ENCODE results near the gene TGM5. TPM values are rescaled to one million over a fixed set of nuclear protein-coding genes. Genes with fewer than 3 reads are reported as not detected.

The TGM5 gene
- total and polyA plus RNA-seq, 7 experiments from 2014 or later, result 0.27 TPM; not detected in 6

DNA sequence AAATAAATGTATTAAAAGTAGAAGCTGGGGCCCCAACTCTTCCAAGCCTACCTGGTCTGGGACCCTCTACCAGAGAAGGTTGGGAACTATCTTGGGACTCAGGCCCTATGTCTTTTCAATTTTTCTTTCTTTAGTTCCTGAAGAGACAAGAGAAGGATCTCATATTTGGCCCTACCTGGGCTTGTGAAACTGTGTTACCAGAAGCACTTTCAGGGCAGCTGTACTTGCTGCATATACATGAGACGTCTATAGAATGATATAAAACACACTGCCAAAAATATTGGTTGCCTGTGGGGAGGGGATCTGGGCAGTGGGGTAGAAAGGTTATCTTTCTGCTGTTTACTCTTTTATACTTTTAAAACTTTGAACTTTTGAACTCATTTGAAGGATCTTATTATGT lies 45.3 kb downstream of the TGM5 start:
- no peak overlapping the region for H3K4me3 Mint-ChIP-seq
- no peaks in the 10 kb centered on the region for H3K36me3 Mint-ChIP-seq
- H3K4me1 Mint-ChIP-seq, result peaks cover 1 to 13% (median 7%) of the 10 kb centered on the region in 7 donors
- ATAC-seq (no peak), DNase-seq (no peak)
- Histone ChIP-seq H3K27me3 (ENCODE audit: control insufficient read depth in 2 of 2, insufficient read depth in 2 of 2, low read length in 2 of 2) (no peaks in the 10 kb centered on the region), H3K9me3 (ENCODE audit: control insufficient read depth in 2 of 3, low read length in 3 of 3) (no peaks in the 10 kb centered on the region), H3K4me3 (ENCODE audit: low read length) (no peak overlapping the region), H3K27ac (ENCODE audit: low read depth, low read length) (no peak overlapping the region), H3K36me3 (ENCODE audit: control insufficient read depth in 2 of 3, insufficient read depth in 3 of 3, low read length in 3 of 3) (no peaks in the 10 kb centered on the region), H3K4me1 (ENCODE audit: control insufficient read depth in 2 of 2, insufficient read depth in 2 of 2, low read length in 2 of 2) (no peaks in the 10 kb centered on the region)
- intact Hi-C loops (cut with micrococcal nuclease), result loop anchor here in 1 of 2 donors (10.0 kb wide), 1 partner anchor 293 kb away; the partner anchor contains the start of gene MAP1A
- peaks cover 7 to 26% (median 15%) of the 10 kb centered on the region in 5 donors for H3K27me3 Mint-ChIP-seq
- no peak overlapping the region for H3K27ac Mint-ChIP-seq
- ChIA-PET POLR2A (no interaction called here), CTCF (no interaction called here)
- peaks cover 0 to 1% (median 0%) of the 10 kb centered on the region in 11 donors for H3K9me3 Mint-ChIP-seq

DNA sequence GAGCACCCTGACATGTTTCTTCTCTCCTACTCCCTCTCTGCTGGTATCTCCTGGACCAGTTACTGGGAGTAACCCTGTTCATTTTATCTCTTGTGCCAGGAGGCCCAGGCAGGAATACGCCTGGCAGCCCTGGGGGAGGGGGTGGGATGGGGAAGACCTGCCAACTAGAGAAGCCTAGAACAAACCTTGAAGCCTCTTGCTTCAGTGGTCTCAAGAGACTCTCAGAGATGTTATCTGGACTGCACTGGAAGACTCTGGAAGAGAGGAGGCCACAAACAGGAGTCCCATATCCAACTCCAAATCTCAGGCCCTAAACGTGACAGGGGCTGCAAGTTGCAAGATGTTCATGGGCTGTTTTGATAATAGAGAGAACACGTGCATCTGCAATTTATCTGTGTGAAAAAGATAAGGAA lies 45.7 kb downstream of the TGM5 start, which contains the start of gene EPB42:
Gene EPB42 (minus strand): TSS at position 28 of the 413 bp plus-strand sequence. CDS start 193 bp downstream, outside the sequence.
- no peak for DNase-seq
- no peaks in the 10 kb centered on the region for H3K4me1 ChIP-seq (ENCODE audit: control insufficient read depth in 2 of 2, insufficient read depth in 2 of 2, low read length in 2 of 2)
- peaks cover 0 to 1% (median 0%) of the 10 kb centered on the region in 11 donors for H3K9me3 Mint-ChIP-seq
- intact Hi-C loops (cut with micrococcal nuclease), result loop anchor here in 1 of 2 donors (10.0 kb wide), 1 partner anchor 294 kb away; the partner anchor contains the start of gene MAP1A
- H3K27ac Mint-ChIP-seq, result peak within 1 kb of the TSS in 1 of 9 donors; percentile 35
- H3K4me3 Mint-ChIP-seq, result no peak within 1 kb of the TSS
- peaks cover 7 to 26% (median 13%) of the 10 kb centered on the region in 5 donors for H3K27me3 Mint-ChIP-seq
- no peak within 1 kb of the TSS for H3K4me3 ChIP-seq (ENCODE audit: low read length)
- H3K9me3 ChIP-seq (ENCODE audit: control insufficient read depth in 2 of 3, low read length in 3 of 3), result no peaks in the 10 kb centered on the region
- ATAC-seq, result no peak
- ChIA-PET CTCF (no interaction called here), POLR2A (no interaction called here)
- no peak within 1 kb of the TSS for H3K27ac ChIP-seq (ENCODE audit: low read depth, low read length)
- no peaks in the 10 kb centered on the region for H3K36me3 Mint-ChIP-seq
- peaks cover 1 to 12% (median 7%) of the 10 kb centered on the region in 7 donors for H3K4me1 Mint-ChIP-seq
- H3K36me3 ChIP-seq (ENCODE audit: control insufficient read depth in 2 of 3, insufficient read depth in 3 of 3, low read length in 3 of 3), result no peaks in the 10 kb centered on the region
- no peaks in the 10 kb centered on the region for H3K27me3 ChIP-seq (ENCODE audit: control insufficient read depth in 2 of 2, insufficient read depth in 2 of 2, low read length in 2 of 2)

DNA sequence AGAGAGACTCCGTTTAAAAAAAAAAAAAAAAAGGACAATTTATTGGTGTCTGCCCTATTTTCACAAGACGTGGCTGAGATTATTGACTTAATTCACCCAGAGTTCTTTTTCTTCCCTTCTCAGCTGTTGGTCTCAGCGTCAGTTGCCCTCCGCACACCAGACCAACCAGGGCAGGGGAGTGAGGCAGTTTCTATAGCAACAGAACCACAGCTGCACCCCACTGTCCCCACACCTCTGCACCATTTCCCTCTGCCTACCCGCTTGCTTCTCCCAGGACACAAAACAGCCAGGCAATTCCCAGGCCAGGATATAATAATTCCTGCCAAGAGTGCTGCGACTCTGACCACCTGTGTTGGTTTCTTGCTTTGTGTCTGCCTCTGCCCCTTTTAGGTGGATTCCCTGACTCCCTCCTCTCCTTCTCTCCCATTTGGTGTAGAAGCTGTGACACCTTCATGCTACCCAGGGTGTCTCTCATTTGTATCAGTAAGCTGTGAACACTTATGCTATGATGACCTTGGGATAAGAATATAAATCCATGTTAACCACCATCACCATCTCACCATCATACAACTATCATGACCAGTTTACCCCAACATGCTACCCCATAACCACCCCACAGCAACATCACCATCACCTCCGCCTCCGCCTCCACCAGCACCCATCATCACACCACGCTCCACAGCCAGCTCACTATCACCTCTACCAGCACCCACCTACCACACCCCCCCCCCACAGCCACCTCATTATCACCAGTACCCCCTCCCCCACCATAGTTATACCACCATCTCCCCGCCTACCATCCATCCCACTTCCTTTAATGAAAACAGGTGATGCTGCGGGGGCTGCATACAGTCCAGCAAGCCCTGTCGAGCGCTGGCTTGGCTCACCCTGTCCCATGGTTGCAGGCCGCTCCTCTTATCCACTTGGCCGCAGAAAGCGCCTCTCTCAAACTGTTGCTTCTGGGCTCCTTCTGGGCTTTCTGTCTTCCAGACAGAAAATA lies 46.5 kb downstream of the TGM5 start:
- Mint-ChIP-seq H3K9me3 (no peaks in the 10 kb centered on the region), H3K4me3 (no peak overlapping the region), H3K36me3 (no peaks in the 10 kb centered on the region), H3K4me1 (peaks cover 0 to 5% (median 0%) of the 10 kb centered on the region in 7 donors), H3K27ac (peak overlapping the region in 1 of 9 donors; percentile 35), H3K27me3 (peaks cover 0 to 26% (median 7%) of the 10 kb centered on the region in 5 donors)
- DNase-seq (no peak), ATAC-seq (no peak)
- ChIA-PET CTCF (interaction anchor here (0.7 kb wide), 1 partner anchor 53 kb away, joined by 6 read pairs; no protein-coding TSS in a partner anchor), POLR2A (no interaction called here)
- Histone ChIP-seq H3K4me3 (ENCODE audit: low read length) (no peak overlapping the region), H3K27ac (ENCODE audit: low read depth, low read length) (no peak overlapping the region), H3K36me3 (ENCODE audit: control insufficient read depth in 2 of 3, insufficient read depth in 3 of 3, low read length in 3 of 3) (no peaks in the 10 kb centered on the region), H3K4me1 (ENCODE audit: control insufficient read depth in 2 of 2, insufficient read depth in 2 of 2, low read length in 2 of 2) (no peaks in the 10 kb centered on the region), H3K27me3 (ENCODE audit: control insufficient read depth in 2 of 2, insufficient read depth in 2 of 2, low read length in 2 of 2) (no peaks in the 10 kb centered on the region), H3K9me3 (ENCODE audit: control insufficient read depth in 2 of 3, low read length in 3 of 3) (no peaks in the 10 kb centered on the region)
- intact Hi-C loops (cut with micrococcal nuclease), result loop anchor here in 1 of 2 donors (10.0 kb wide), 1 partner anchor 295 kb away; the partner anchor contains the start of gene MAP1A

DNA sequence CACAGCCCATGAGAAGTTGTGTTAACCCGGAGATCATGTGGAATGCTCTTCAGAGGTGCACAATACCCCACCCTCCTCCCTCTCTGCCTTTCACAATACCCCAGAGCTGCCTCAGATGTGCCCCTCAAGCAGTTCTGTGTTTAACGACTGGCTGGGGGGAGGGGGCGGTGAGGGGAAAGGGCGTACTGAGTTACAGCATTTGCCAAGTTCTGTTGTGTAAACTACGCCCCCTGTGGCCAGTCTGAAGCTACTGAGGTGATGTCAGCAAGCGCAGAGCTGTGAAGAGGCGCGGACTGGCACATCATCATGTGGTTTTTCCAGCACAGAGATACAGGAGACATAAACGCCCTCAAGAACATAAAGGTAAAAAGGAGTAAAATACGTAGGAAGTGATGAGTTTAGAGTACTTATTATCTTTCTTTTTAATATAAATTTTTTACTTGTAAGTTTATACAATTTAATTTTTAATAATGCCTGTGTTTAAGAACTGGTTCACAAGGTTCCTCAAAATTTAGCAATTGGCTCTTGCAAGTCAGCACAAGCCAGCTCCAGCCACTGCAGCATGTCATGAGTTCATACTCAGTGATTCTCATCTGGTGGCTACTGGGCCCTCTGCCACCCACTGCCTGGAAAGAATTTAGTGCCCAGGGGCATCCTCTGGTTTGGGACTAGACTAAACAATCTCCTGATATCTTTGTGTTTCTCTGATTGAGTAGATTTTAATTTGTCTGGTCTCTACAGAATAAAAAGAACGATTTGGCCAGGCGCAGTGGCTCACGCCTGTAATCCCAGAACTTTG lies 47.6 kb downstream of the TGM5 start:
- Histone ChIP-seq H3K27me3 (ENCODE audit: control insufficient read depth in 2 of 2, insufficient read depth in 2 of 2, low read length in 2 of 2) (no peaks in the 10 kb centered on the region), H3K4me3 (ENCODE audit: low read length) (no peak overlapping the region), H3K9me3 (ENCODE audit: control insufficient read depth in 2 of 3, low read length in 3 of 3) (no peaks in the 10 kb centered on the region), H3K36me3 (ENCODE audit: control insufficient read depth in 2 of 3, insufficient read depth in 3 of 3, low read length in 3 of 3) (no peaks in the 10 kb centered on the region), H3K27ac (ENCODE audit: low read depth, low read length) (no peak overlapping the region), H3K4me1 (ENCODE audit: control insufficient read depth in 2 of 2, insufficient read depth in 2 of 2, low read length in 2 of 2) (no peaks in the 10 kb centered on the region)
- peaks cover 0 to 23% (median 7%) of the 10 kb centered on the region in 5 donors for H3K27me3 Mint-ChIP-seq
- H3K36me3 Mint-ChIP-seq, result no peaks in the 10 kb centered on the region
- no peak overlapping the region for H3K4me3 Mint-ChIP-seq
- no peak for ATAC-seq
- peaks cover 0 to 1% (median 0%) of the 10 kb centered on the region in 11 donors for H3K9me3 Mint-ChIP-seq
- H3K27ac Mint-ChIP-seq, result no peak overlapping the region
- POLR2A ChIA-PET, result no interaction called here
- intact Hi-C loops (cut with micrococcal nuclease), result no loop called here
- H3K4me1 Mint-ChIP-seq, result peaks cover 0 to 5% (median 0%) of the 10 kb centered on the region in 7 donors
- CTCF ChIA-PET, result interaction anchor here (0.7 kb wide), 1 partner anchor 54 kb away, joined by 6 read pairs; no protein-coding TSS in a partner anchor
- no peak for DNase-seq

DNA sequence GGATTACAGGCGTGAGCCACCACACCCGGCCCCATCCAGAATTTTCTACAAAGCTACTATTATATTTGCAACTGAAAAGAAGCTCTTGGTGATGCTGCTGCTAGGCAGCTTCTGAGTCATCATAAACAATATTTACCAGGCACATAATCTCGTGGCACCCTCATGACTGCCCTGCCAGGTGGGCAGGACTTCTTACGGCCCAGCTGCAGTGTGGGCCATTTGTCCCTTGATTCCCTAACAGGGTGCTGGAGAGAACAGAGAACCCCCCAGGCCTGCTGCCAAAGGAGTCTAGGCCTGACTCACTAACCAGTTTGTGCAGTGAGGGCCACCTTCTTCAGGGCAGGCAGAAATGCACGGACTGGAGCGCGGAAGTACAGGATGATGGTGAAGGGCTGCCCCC lies 50.8 kb downstream of the TGM5 start:
- Mint-ChIP-seq H3K27me3 (peaks cover 0 to 11% (median 8%) of the 10 kb centered on the region in 5 donors), H3K27ac (no peak overlapping the region), H3K36me3 (no peaks in the 10 kb centered on the region), H3K9me3 (peaks cover 0 to 1% (median 0%) of the 10 kb centered on the region in 11 donors), H3K4me3 (no peak overlapping the region), H3K4me1 (peaks cover 0 to 5% (median 0%) of the 10 kb centered on the region in 7 donors)
- Histone ChIP-seq H3K4me3 (ENCODE audit: low read length) (no peak overlapping the region), H3K36me3 (ENCODE audit: control insufficient read depth in 2 of 3, insufficient read depth in 3 of 3, low read length in 3 of 3) (no peaks in the 10 kb centered on the region), H3K4me1 (ENCODE audit: control insufficient read depth in 2 of 2, insufficient read depth in 2 of 2, low read length in 2 of 2) (no peaks in the 10 kb centered on the region), H3K9me3 (ENCODE audit: control insufficient read depth in 2 of 3, low read length in 3 of 3) (no peaks in the 10 kb centered on the region), H3K27me3 (ENCODE audit: control insufficient read depth in 2 of 2, insufficient read depth in 2 of 2, low read length in 2 of 2) (no peaks in the 10 kb centered on the region), H3K27ac (ENCODE audit: low read depth, low read length) (no peak overlapping the region)
- intact Hi-C loops (cut with micrococcal nuclease), result no loop called here
- ATAC-seq (no peak), DNase-seq (no peak)
- POLR2A ChIA-PET, result no interaction called here
- CTCF ChIA-PET, result interaction anchor here (0.7 kb wide), 1 partner anchor 9 kb away, joined by 4 read pairs; no protein-coding TSS in a partner anchor

DNA sequence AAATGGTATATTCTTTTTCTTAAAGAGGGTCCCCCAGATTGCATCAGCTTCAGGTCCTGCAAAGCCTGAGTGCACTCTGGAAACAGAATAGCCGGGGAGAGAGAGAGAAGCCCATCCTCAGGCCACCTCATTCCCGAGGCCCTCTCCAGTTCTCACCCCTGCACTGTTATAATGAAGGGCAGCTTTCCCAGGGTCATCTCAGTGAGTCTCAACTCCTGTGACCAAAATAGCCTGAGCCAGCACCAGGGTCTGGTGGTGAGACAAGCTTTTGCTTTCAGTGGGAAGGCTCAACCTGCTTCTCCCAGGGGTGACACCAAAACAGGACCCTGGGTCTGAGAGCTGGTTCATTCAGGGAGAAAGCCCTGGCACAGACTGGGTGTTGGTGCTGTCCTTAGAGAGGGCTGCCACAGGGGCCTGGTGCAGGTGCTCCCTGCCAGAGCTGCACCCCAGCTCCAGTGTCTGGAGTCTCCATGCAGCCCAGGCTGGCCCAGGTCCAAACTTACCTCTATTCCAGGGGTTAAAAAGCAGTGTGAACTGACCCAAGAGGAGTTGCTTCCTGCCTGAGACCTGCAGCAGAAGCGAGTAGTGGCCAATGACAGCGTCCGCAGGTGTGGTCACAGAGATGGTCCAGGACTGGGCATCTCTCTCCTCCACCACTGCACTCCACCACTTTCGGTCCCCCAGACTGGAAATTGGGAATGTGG lies 52.0 kb downstream of the TGM5 start:
- H3K27ac ChIP-seq (ENCODE audit: low read depth, low read length), result no peak overlapping the region
- ATAC-seq (no peak), DNase-seq (no peak)
- H3K9me3 ChIP-seq (ENCODE audit: control insufficient read depth in 2 of 3, low read length in 3 of 3), result no peaks in the 10 kb centered on the region
- H3K4me3 ChIP-seq (ENCODE audit: low read length), result no peak overlapping the region
- intact Hi-C loops (cut with micrococcal nuclease), result no loop called here
- peaks cover 0 to 15% (median 6%) of the 10 kb centered on the region in 5 donors for H3K27me3 Mint-ChIP-seq
- ChIA-PET POLR2A (no interaction called here), CTCF (no interaction called here)
- peak overlapping the region in 1 of 10 donors; percentile 56 for H3K4me3 Mint-ChIP-seq
- no peaks in the 10 kb centered on the region for H3K36me3 Mint-ChIP-seq
- no peaks in the 10 kb centered on the region for H3K27me3 ChIP-seq (ENCODE audit: control insufficient read depth in 2 of 2, insufficient read depth in 2 of 2, low read length in 2 of 2)
- no peaks in the 10 kb centered on the region for H3K4me1 ChIP-seq (ENCODE audit: control insufficient read depth in 2 of 2, insufficient read depth in 2 of 2, low read length in 2 of 2)
- H3K36me3 ChIP-seq (ENCODE audit: control insufficient read depth in 2 of 3, insufficient read depth in 3 of 3, low read length in 3 of 3), result no peaks in the 10 kb centered on the region
- H3K27ac Mint-ChIP-seq, result peak overlapping the region in 2 of 9 donors; percentile 22 to 51
- H3K9me3 Mint-ChIP-seq, result peaks cover 0 to 1% (median 0%) of the 10 kb centered on the region in 11 donors
- H3K4me1 Mint-ChIP-seq, result peaks cover 0 to 1% (median 0%) of the 10 kb centered on the region in 7 donors

Data from naive thymus-derived CD4-positive, alpha-beta T cell (primary cell).